ENCODE results near the gene SCN1A.

The SCN1A gene

GRCh38 chr2:165970663-165971062 lies 157.2 kb downstream of the SCN1A start:
- no peak for DNase-seq (ENCODE audit: low read depth)

GRCh38 chr2:165969227-165969626 lies 158.6 kb downstream of the SCN1A start:
- DNase-seq (ENCODE audit: low read depth), result no peak

GRCh38 chr2:165967746-165968145 lies 160.1 kb downstream of the SCN1A start:
- no peak for DNase-seq (ENCODE audit: low read depth)

- no peak for DNase-seq (ENCODE audit: low read depth)
Observed at GRCh38 chr2:165961818-165962217, 166.0 kb downstream of the SCN1A start.

GRCh38 chr2:165959371-165959770 lies 168.4 kb downstream of the SCN1A start:
- no peak for DNase-seq (ENCODE audit: low read depth)

GRCh38 chr2:165958313-165958960 lies 169.4 kb downstream of the SCN1A start:
- DNase-seq (ENCODE audit: low read depth), result no peak

- DNase-seq (ENCODE audit: low read depth), result no peak
Observed at GRCh38 chr2:165957030-165957675, 170.7 kb downstream of the SCN1A start.

GRCh38 chr2:165953655-165954606 lies 173.9 kb downstream of the SCN1A start, which contains the start of gene TTC21B:
Gene TTC21B, minus strand, starts transcription at chr2:165953776. Its CDS starts 71 bp downstream, at chr2:165953705.
- DNase-seq (ENCODE audit: low read depth), result peak; percentile 73

GRCh38 chr2:165953306-165953654 lies 174.5 kb downstream of the SCN1A start:
- peak; percentile 13 for DNase-seq (ENCODE audit: low read depth)

GRCh38 chr2:165952741-165953211 lies 175.0 kb downstream of the SCN1A start:
- peak; percentile 4 for DNase-seq (ENCODE audit: low read depth)

GRCh38 chr2:165952085-165952484 lies 175.7 kb downstream of the SCN1A start:
- DNase-seq (ENCODE audit: low read depth), result no peak

- DNase-seq (ENCODE audit: low read depth), result no peak
Observed at GRCh38 chr2:165950438-165950837, 177.4 kb downstream of the SCN1A start.

GRCh38 chr2:165941827-165942226 lies 186.0 kb downstream of the SCN1A start:
- no peak for DNase-seq (ENCODE audit: low read depth)

- DNase-seq (ENCODE audit: low read depth), result no peak
Observed at GRCh38 chr2:165938237-165938636, 189.6 kb downstream of the SCN1A start.

Data from GM04503 (cell line).